Activated naive CD4-positive, alpha-beta T cell treated with anti-CD3 and anti-CD28 coated beads for 36 hours (primary cell): ENCODE results near the gene SZT2. TPM values are rescaled to one million over a fixed set of nuclear protein-coding genes. Genes with fewer than 3 reads are reported as not detected.
"Not testable (repeated sequence)": the region's sequence is repeated elsewhere in the genome, so short reads cannot be mapped to it uniquely, and the experiment has no call there.

Experiments used
- CTCF ChIA-PET: fragments of 350-600 bp; sonication (Branson Sonifier 250); formaldehyde crosslinking; loops from one replicate; lab custom pipeline; 2021; ENCODE audit warnings: antibody characterized with exemption; lab: Charles Lee
- DNase-seq: peaks from one replicate; pipeline ENCODE4 v3.0.0-alpha.2; 2020
- H3K27ac Mint-ChIP-seq: one replicate; pipeline ENCODE4 v1.8.0; 2021; ENCODE audit warnings: mild to moderate bottlenecking, mixed read lengths
- H3K27me3 Mint-ChIP-seq: one replicate; pipeline ENCODE4 v1.8.0; 2021; ENCODE audit warnings: low read depth, mixed read lengths
- H3K36me3 Mint-ChIP-seq: one replicate; pipeline ENCODE4 v1.8.0; 2021; ENCODE audit warnings: low read depth, mixed read lengths
- H3K4me1 Mint-ChIP-seq: one replicate; pipeline ENCODE4 v1.8.0; 2021; ENCODE audit warnings: low read depth, mixed read lengths
- H3K4me3 Mint-ChIP-seq: one replicate; pipeline ENCODE4 v1.8.0; 2021; ENCODE audit warnings: mild to moderate bottlenecking, moderate library complexity, mixed read lengths
- H3K9me3 Mint-ChIP-seq: one replicate; pipeline ENCODE4 v1.8.0; 2021; ENCODE audit warnings: mixed read lengths
- intact Hi-C: fragments of 100-400 bp; cut with micrococcal nuclease; formaldehyde crosslinking; loops from one replicate; pipeline ENCODE4 v1.15.1; 2023
- total RNA-seq, 2 experiments: library from RNA; stranded (reverse); gene quantifications; one replicate each; pipeline ENCODE4 v1.2.3, GENCODE V29; 2021

Gene SZT2
- total RNA-seq, 2 experiments from 2014 or later: 26.6 to 28.2 TPM

GRCh38 chr1:43449708-43450069 lies 60.0 kb downstream of the SZT2 start:
- Mint-ChIP-seq H3K27me3 (peaks cover 4% of the 10 kb centered on the region), H3K4me3 (no peak overlapping the region), H3K9me3 (no peaks in the 10 kb centered on the region), H3K4me1 (peaks cover 12% of the 10 kb centered on the region), H3K36me3 (peaks cover 24% of the 10 kb centered on the region), H3K27ac (peak overlapping the region; percentile 11)
- no peak for DNase-seq
- intact Hi-C loops: loop anchor here (10.0 kb wide), 2 partner anchors 195 to 485 kb away; partner anchors contain the start of gene ARTN
- CTCF ChIA-PET: no interaction called here

GRCh38 chr1:43450251-43450941 lies 60.7 kb downstream of the SZT2 start:
- intact Hi-C loops: loop anchor here (10.0 kb wide), 2 partner anchors 194 to 484 kb away; partner anchors contain the start of gene ARTN
- H3K4me3 Mint-ChIP-seq: no peak overlapping the region

GRCh38 chr1:43451157-43451591 lies 61.5 kb downstream of the SZT2 start:
- Mint-ChIP-seq H3K4me1 (peaks cover 13% of the 10 kb centered on the region), H3K27ac (no peak overlapping the region), H3K36me3 (peaks cover 24% of the 10 kb centered on the region), H3K9me3 (no peaks in the 10 kb centered on the region), H3K27me3 (peaks cover 10% of the 10 kb centered on the region), H3K4me3 (no peak overlapping the region)
- DNase-seq: no peak
- CTCF ChIA-PET: no interaction called here
- intact Hi-C loops: loop anchor here (10.0 kb wide), 2 partner anchors 194 to 484 kb away; partner anchors contain the start of gene ARTN

More at GRCh38 chr1:43450251-43450941, 60.7 kb downstream of the SZT2 start:
- H3K27me3 Mint-ChIP-seq: peaks cover 6% of the 10 kb centered on the region
- DNase-seq: no peak
- peaks cover 24% of the 10 kb centered on the region for H3K36me3 Mint-ChIP-seq
- H3K4me1 Mint-ChIP-seq: peaks cover 13% of the 10 kb centered on the region
- H3K27ac Mint-ChIP-seq: no peak overlapping the region
- CTCF ChIA-PET: no interaction called here
- H3K9me3 Mint-ChIP-seq: no peaks in the 10 kb centered on the region

- intact Hi-C loops: loop anchor here (10.0 kb wide), 2 partner anchors 193 to 483 kb away; partner anchors contain the start of gene ARTN
- H3K4me1 Mint-ChIP-seq: peaks cover 13% of the 10 kb centered on the region
- CTCF ChIA-PET: no interaction called here
- DNase-seq: no peak
- H3K4me3 Mint-ChIP-seq: no peak overlapping the region
- peaks cover 19% of the 10 kb centered on the region for H3K36me3 Mint-ChIP-seq
- H3K9me3 Mint-ChIP-seq: no peaks in the 10 kb centered on the region
- peaks cover 10% of the 10 kb centered on the region for H3K27me3 Mint-ChIP-seq
- H3K27ac Mint-ChIP-seq: no peak overlapping the region
Observed at GRCh38 chr1:43451701-43452532, 62.2 kb downstream of the SZT2 start.

GRCh38 chr1:43452789-43453441 lies 63.2 kb downstream of the SZT2 start:
- CTCF ChIA-PET: no interaction called here
- intact Hi-C loops: loop anchor here (10.0 kb wide), 2 partner anchors 192 to 482 kb away; partner anchors contain the start of gene ARTN
- Mint-ChIP-seq H3K4me3 (peak overlapping the region; percentile 67), H3K9me3 (no peaks in the 10 kb centered on the region), H3K4me1 (peaks cover 13% of the 10 kb centered on the region), H3K36me3 (peaks cover 14% of the 10 kb centered on the region), H3K27me3 (peaks cover 10% of the 10 kb centered on the region), H3K27ac (peak overlapping the region; percentile 46)
- DNase-seq: no peak

- CTCF ChIA-PET: interaction anchor here (0.8 to 1.1 kb wide), 4 partner anchors 39 to 226 kb away, joined by 3 read pairs; no protein-coding TSS in a partner anchor
- H3K27ac Mint-ChIP-seq: peak within 1 kb of the TSS; percentile 81
- peaks cover 10% of the 10 kb centered on the region for H3K27me3 Mint-ChIP-seq
- DNase-seq: peak; percentile 84
- H3K36me3 Mint-ChIP-seq: peaks cover 14% of the 10 kb centered on the region
- H3K9me3 Mint-ChIP-seq: no peaks in the 10 kb centered on the region
- peaks cover 13% of the 10 kb centered on the region for H3K4me1 Mint-ChIP-seq
- intact Hi-C loops: loop anchor here (1.0 to 10.0 kb wide), 4 partner anchors 85 to 481 kb away; partner anchors contain the start of genes ARTN, CDC20 and ELOVL1
- peak within 1 kb of the TSS; percentile 83 for H3K4me3 Mint-ChIP-seq
Observed at GRCh38 chr1:43453442-43454269, 64.0 kb downstream of the SZT2 start, which contains the start of gene HYI. HYI (minus strand) TSS chr1:43453931; CDS start chr1:43453793, 138 bp downstream.

GRCh38 chr1:43454270-43455011 lies 64.7 kb downstream of the SZT2 start:
- Mint-ChIP-seq H3K4me3 (peak overlapping the region; percentile 83), H3K27me3 (peaks cover 13% of the 10 kb centered on the region), H3K27ac (peak overlapping the region; percentile 81), H3K4me1 (peaks cover 13% of the 10 kb centered on the region), H3K9me3 (no peaks in the 10 kb centered on the region), H3K36me3 (peaks cover 10% of the 10 kb centered on the region)
- intact Hi-C loops: loop anchor here (1.0 to 10.0 kb wide), 4 partner anchors 86 to 480 kb away; partner anchors contain the start of genes ARTN, CDC20 and ELOVL1
- DNase-seq: peak; percentile 77
- CTCF ChIA-PET: interaction anchor here (0.8 to 1.1 kb wide), 4 partner anchors 38 to 227 kb away, joined by 3 read pairs; no protein-coding TSS in a partner anchor

GRCh38 chr1:43455213-43455889 lies 65.7 kb downstream of the SZT2 start:
- no peak for DNase-seq
- no peak overlapping the region for H3K27ac Mint-ChIP-seq
- H3K4me1 Mint-ChIP-seq: peaks cover 13% of the 10 kb centered on the region
- H3K4me3 Mint-ChIP-seq: no peak overlapping the region
- peaks cover 15% of the 10 kb centered on the region for H3K27me3 Mint-ChIP-seq
- peaks cover 8% of the 10 kb centered on the region for H3K36me3 Mint-ChIP-seq
- no peaks in the 10 kb centered on the region for H3K9me3 Mint-ChIP-seq
- CTCF ChIA-PET: no interaction called here
- intact Hi-C loops: loop anchor here (2.0 to 10.0 kb wide), 3 partner anchors 97 to 479 kb away; partner anchors contain the start of genes ARTN and CDC20

GRCh38 chr1:43458379-43458778 lies 68.7 kb downstream of the SZT2 start:
- H3K27me3 Mint-ChIP-seq: peaks cover 15% of the 10 kb centered on the region
- CTCF ChIA-PET: interaction anchor here (0.6 kb wide), 1 partner anchor 584 kb away, joined by 3 read pairs; no protein-coding TSS in a partner anchor
- not testable (repeated sequence) for H3K27ac Mint-ChIP-seq, H3K36me3 Mint-ChIP-seq, DNase-seq, H3K4me3 Mint-ChIP-seq, H3K9me3 Mint-ChIP-seq, H3K4me1 Mint-ChIP-seq
- intact Hi-C loops: loop anchor here (10.0 kb wide), 2 partner anchors 186 to 476 kb away; partner anchors contain the start of gene ARTN

GRCh38 chr1:43460988-43461693 lies 71.4 kb downstream of the SZT2 start:
- no peak overlapping the region for H3K27ac Mint-ChIP-seq
- H3K4me3 Mint-ChIP-seq: no peak overlapping the region
- CTCF ChIA-PET: no interaction called here
- DNase-seq: no peak
- H3K27me3 Mint-ChIP-seq: peaks cover 4% of the 10 kb centered on the region
- intact Hi-C loops: no loop called here
- no peaks in the 10 kb centered on the region for H3K36me3 Mint-ChIP-seq
- peaks cover under 1% of the 10 kb centered on the region for H3K4me1 Mint-ChIP-seq
- no peaks in the 10 kb centered on the region for H3K9me3 Mint-ChIP-seq
